Activated naive CD8-positive, alpha-beta T cell treated with anti-CD3 and anti-CD28 coated beads for 36 hours (primary cell): Measurements from ENCODE around the gene HNRNPK. TPM values are rescaled to one million over a fixed set of nuclear protein-coding genes. Genes with fewer than 3 reads are reported as not detected.
A peak's percentile ranks its signal among the peaks of the same experiment; 100 is the strongest.

ENCODE experiments used
- DNase-seq: peaks from one replicate; pipeline ENCODE4 v3.0.0; 2021
- H3K27ac Mint-ChIP-seq: one replicate; pipeline ENCODE4 v1.8.0; 2022; ENCODE audit warnings: mild to moderate bottlenecking, moderate library complexity, mixed read lengths
- H3K27me3 Mint-ChIP-seq: one replicate; pipeline ENCODE4 v1.8.0; 2022; ENCODE audit warnings: mild to moderate bottlenecking, mixed read lengths
- H3K36me3 Mint-ChIP-seq: one replicate; pipeline ENCODE4 v1.8.0; 2021; ENCODE audit warnings: mild to moderate bottlenecking, mixed read lengths
- H3K4me1 Mint-ChIP-seq: one replicate; pipeline ENCODE4 v1.8.0; 2021; ENCODE audit warnings: mixed read lengths
- H3K4me3 Mint-ChIP-seq: one replicate; pipeline ENCODE4 v1.8.0; 2022; ENCODE audit warnings: mild to moderate bottlenecking, moderate library complexity, mixed read lengths
- H3K9me3 Mint-ChIP-seq: one replicate; pipeline ENCODE4 v1.8.0; 2022; ENCODE audit warnings: mixed read lengths
- total RNA-seq, 2 experiments: library from RNA; stranded (reverse); gene quantifications; one replicate each; pipeline ENCODE4 v1.2.3, GENCODE V29; 2021

The HNRNPK gene
- total RNA-seq = 100 to 1,000 TPM; 874 to 924 TPM

- H3K4me1 Mint-ChIP-seq = peaks cover 43% of the 10 kb centered on the region
Observed at GRCh38 chr9:83979812-83980394, at the start of gene HNRNPK. Gene HNRNPK, minus strand, starts transcription at chr9:83980215. Its CDS starts 1,963 bp downstream, at chr9:83978252.

GRCh38 chr9:84027201-84027600 lies 47.2 kb upstream of the HNRNPK start:
- H3K27me3 Mint-ChIP-seq = peaks cover 5% of the 10 kb centered on the region
- H3K27ac Mint-ChIP-seq = no peak overlapping the region
- DNase-seq = no peak
- H3K4me3 Mint-ChIP-seq = no peak overlapping the region
- H3K9me3 Mint-ChIP-seq = no peaks in the 10 kb centered on the region
- H3K36me3 Mint-ChIP-seq = no peaks in the 10 kb centered on the region
- H3K4me1 Mint-ChIP-seq = no peaks in the 10 kb centered on the region

More at GRCh38 chr9:83979812-83980394, at the start of gene HNRNPK:
- H3K4me3 Mint-ChIP-seq = peak within 1 kb of the TSS; percentile 100
- H3K27ac Mint-ChIP-seq = peak within 1 kb of the TSS; percentile 99
- H3K9me3 Mint-ChIP-seq = no peaks in the 10 kb centered on the region
- no peaks in the 10 kb centered on the region for H3K27me3 Mint-ChIP-seq
- DNase-seq = peak; percentile 99
- peaks cover 57% of the 10 kb centered on the region for H3K36me3 Mint-ChIP-seq

GRCh38 chr9:84024041-84024575 lies 44.1 kb upstream of the HNRNPK start:
- no peak overlapping the region for H3K4me3 Mint-ChIP-seq
- H3K36me3 Mint-ChIP-seq = no peaks in the 10 kb centered on the region
- H3K27ac Mint-ChIP-seq = no peak overlapping the region
- peaks cover 5% of the 10 kb centered on the region for H3K27me3 Mint-ChIP-seq
- no peaks in the 10 kb centered on the region for H3K4me1 Mint-ChIP-seq
- no peaks in the 10 kb centered on the region for H3K9me3 Mint-ChIP-seq
- DNase-seq = no peak

DNA sequence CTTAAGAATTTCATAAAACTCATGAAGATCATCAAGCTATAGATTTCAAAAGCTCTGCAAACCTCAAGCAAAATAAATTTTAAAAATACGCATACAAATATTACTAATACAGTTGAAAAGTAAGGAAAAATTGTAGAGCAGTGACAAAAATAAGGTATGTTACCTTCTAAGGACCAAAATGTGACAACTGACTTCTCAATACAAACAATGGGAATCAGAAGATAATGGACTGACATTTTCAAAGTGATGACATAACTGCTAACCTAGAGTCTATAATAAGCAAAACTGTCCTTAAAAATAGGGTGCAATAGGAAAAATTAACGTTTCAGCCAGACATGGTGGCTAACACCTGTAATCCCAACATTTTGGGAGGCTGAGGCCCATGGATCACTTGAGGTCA lies 27.6 kb upstream of the HNRNPK start:
- no peak overlapping the region for H3K27ac Mint-ChIP-seq
- no peaks in the 10 kb centered on the region for H3K9me3 Mint-ChIP-seq
- no peaks in the 10 kb centered on the region for H3K27me3 Mint-ChIP-seq
- DNase-seq = no peak
- no peaks in the 10 kb centered on the region for H3K4me1 Mint-ChIP-seq
- H3K36me3 Mint-ChIP-seq = peaks cover 17% of the 10 kb centered on the region
- no peak overlapping the region for H3K4me3 Mint-ChIP-seq

DNA sequence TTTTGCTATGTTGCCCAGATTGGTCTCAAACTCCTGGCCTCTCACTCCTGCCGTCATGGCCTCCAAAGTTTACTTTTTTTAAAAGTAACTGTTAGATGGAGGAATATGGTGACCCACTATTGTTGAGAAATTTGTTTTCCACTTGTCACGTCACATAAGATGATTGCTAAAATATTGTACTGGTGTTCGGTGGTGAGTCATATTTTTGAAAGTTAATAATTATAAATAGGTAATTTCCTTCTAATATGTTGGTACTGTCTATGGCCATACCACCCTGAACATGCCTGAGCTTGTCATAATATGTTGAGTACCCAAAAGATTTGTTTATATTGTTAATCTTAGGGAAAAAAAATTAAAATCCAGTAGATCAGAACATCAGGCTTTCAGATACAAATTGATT lies 23.2 kb upstream of the HNRNPK start:
- H3K4me3 Mint-ChIP-seq = no peak overlapping the region
- H3K36me3 Mint-ChIP-seq = peaks cover 28% of the 10 kb centered on the region
- DNase-seq = no peak
- H3K27ac Mint-ChIP-seq = no peak overlapping the region
- no peaks in the 10 kb centered on the region for H3K9me3 Mint-ChIP-seq
- H3K4me1 Mint-ChIP-seq = peaks cover 14% of the 10 kb centered on the region
- H3K27me3 Mint-ChIP-seq = no peaks in the 10 kb centered on the region

DNA sequence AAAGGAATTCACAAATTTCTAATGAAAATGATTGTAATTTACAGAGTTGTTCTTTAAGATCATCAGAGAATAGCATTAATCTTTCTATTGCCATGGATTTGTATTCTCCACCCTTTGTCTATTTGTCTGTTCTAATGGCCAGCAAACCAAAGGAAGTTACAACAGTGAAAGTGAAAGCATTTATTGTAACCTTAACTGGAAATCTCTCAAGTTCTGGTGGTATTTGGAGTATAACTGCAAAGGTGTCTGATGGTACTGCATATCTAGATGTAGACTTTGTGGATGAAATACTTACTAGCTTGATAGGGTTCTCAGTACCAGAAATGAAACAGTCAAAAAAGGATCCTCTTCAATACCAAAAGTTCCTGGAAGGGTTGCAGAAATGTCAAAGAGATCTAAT lies 22.3 kb upstream of the HNRNPK start:
- no peaks in the 10 kb centered on the region for H3K9me3 Mint-ChIP-seq
- DNase-seq = no peak
- H3K4me3 Mint-ChIP-seq = no peak overlapping the region
- peaks cover 14% of the 10 kb centered on the region for H3K4me1 Mint-ChIP-seq
- H3K27ac Mint-ChIP-seq = no peak overlapping the region
- no peaks in the 10 kb centered on the region for H3K27me3 Mint-ChIP-seq
- peaks cover 28% of the 10 kb centered on the region for H3K36me3 Mint-ChIP-seq

DNA sequence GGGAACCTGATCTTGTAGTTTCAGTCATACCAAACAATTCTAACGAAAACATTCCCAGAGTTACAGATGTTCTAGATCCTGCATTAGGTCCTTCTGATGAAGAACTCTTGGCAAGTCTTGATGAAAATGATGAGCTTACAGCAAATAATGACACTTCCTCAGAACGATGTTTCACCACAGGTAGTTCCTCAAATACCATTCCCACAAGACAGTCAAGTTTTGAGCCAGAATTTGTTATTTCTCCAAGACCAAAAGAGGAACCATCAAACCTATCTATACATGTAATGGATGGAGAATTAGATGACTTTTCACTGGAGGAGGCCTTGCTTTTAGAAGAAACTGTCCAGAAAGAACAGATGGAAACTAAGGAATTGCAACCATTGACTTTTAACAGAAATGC lies 21.6 kb upstream of the HNRNPK start:
- Mint-ChIP-seq H3K27ac (no peak overlapping the region), H3K9me3 (no peaks in the 10 kb centered on the region)

GRCh38 chr9:84000186-84000585 lies 20.2 kb upstream of the HNRNPK start:
- H3K4me3 Mint-ChIP-seq = no peak overlapping the region
- DNase-seq = no peak
- peaks cover 20% of the 10 kb centered on the region for H3K4me1 Mint-ChIP-seq
- no peak overlapping the region for H3K27ac Mint-ChIP-seq
- no peaks in the 10 kb centered on the region for H3K27me3 Mint-ChIP-seq
- peaks cover 22% of the 10 kb centered on the region for H3K36me3 Mint-ChIP-seq
- H3K9me3 Mint-ChIP-seq = no peaks in the 10 kb centered on the region

More for the DNA sequence above, 21.6 kb upstream of the HNRNPK start:
- no peak for DNase-seq
- no peaks in the 10 kb centered on the region for H3K27me3 Mint-ChIP-seq
- H3K36me3 Mint-ChIP-seq = peaks cover 26% of the 10 kb centered on the region
- H3K4me3 Mint-ChIP-seq = no peak overlapping the region
- H3K4me1 Mint-ChIP-seq = peaks cover 14% of the 10 kb centered on the region

DNA sequence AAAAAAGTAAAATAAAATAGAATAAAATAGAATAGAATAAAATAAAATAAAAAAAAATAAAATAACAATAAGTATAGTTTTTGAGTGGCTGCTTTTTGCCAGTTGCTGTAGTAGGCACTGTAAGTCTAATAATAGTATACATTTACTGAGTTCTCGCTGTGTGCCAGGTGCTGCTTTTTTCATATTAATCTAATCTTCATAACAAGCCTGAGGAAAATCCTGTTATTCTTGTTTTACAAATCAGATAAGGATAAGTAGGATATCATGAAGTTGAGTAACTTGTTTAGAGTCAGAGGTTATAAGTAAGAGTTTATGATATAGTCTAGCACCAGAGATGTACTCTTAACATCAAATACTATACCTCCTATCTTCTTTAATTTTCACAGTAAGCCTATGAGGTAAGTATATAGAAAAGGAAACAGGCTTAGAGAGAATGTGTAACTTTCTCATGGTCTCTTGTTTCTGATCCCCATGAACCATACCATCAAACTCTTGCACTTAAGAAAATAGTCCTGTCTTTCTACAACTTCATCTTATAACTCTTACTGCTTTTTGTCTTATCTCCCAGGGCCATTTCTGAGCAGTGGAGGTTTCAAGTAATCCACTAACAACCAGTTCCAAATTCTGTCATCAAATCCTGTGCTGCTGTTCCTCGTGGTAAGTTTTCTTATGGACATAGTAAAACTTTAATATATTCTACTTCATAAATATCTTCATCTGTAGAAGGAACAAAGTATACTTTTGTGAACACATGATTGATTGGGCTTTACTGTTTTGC lies 19.3 kb upstream of the HNRNPK start:
- peaks cover 20% of the 10 kb centered on the region for H3K4me1 Mint-ChIP-seq
- H3K36me3 Mint-ChIP-seq = peaks cover 16% of the 10 kb centered on the region
- no peak overlapping the region for H3K4me3 Mint-ChIP-seq
- H3K9me3 Mint-ChIP-seq = no peaks in the 10 kb centered on the region
- DNase-seq = no peak
- no peaks in the 10 kb centered on the region for H3K27me3 Mint-ChIP-seq
- H3K27ac Mint-ChIP-seq = no peak overlapping the region

- no peaks in the 10 kb centered on the region for H3K27me3 Mint-ChIP-seq
- no peak for DNase-seq
- peaks cover 12% of the 10 kb centered on the region for H3K4me1 Mint-ChIP-seq
- H3K27ac Mint-ChIP-seq = no peak overlapping the region
- H3K9me3 Mint-ChIP-seq = no peaks in the 10 kb centered on the region
- no peak overlapping the region for H3K4me3 Mint-ChIP-seq
- peaks cover 7% of the 10 kb centered on the region for H3K36me3 Mint-ChIP-seq
Observed at GRCh38 chr9:83996126-83996525, 16.1 kb upstream of the HNRNPK start.

DNA sequence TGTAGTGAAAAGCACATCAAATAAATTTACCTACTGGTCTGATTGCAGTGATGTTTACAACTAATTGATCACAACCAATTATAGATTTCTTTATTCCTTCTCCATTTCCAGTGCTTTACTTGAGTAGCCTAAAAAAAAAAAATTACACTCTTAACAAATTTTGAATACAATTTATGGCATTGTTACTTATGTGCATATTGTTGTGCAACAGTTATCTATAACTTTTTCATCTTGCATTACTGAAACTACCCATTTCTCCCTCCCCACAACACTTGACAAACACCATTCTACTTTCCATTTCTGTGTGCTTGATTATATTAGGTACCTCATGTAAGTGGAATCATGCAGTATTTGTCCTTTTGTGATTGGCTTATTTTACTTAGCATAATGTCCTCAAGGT lies 12.9 kb upstream of the HNRNPK start:
- H3K4me3 Mint-ChIP-seq = no peak overlapping the region
- H3K27me3 Mint-ChIP-seq = no peaks in the 10 kb centered on the region
- peaks cover 9% of the 10 kb centered on the region for H3K4me1 Mint-ChIP-seq
- H3K9me3 Mint-ChIP-seq = no peaks in the 10 kb centered on the region
- no peak overlapping the region for H3K27ac Mint-ChIP-seq
- no peak for DNase-seq
- H3K36me3 Mint-ChIP-seq = peaks cover 22% of the 10 kb centered on the region

- DNase-seq = no peak
- no peaks in the 10 kb centered on the region for H3K27me3 Mint-ChIP-seq
- peaks cover 25% of the 10 kb centered on the region for H3K36me3 Mint-ChIP-seq
- no peak overlapping the region for H3K27ac Mint-ChIP-seq
- peaks cover 9% of the 10 kb centered on the region for H3K4me1 Mint-ChIP-seq
- H3K9me3 Mint-ChIP-seq = no peaks in the 10 kb centered on the region
- H3K4me3 Mint-ChIP-seq = no peak overlapping the region
Observed at GRCh38 chr9:83992407-83992806, 12.4 kb upstream of the HNRNPK start.

DNA sequence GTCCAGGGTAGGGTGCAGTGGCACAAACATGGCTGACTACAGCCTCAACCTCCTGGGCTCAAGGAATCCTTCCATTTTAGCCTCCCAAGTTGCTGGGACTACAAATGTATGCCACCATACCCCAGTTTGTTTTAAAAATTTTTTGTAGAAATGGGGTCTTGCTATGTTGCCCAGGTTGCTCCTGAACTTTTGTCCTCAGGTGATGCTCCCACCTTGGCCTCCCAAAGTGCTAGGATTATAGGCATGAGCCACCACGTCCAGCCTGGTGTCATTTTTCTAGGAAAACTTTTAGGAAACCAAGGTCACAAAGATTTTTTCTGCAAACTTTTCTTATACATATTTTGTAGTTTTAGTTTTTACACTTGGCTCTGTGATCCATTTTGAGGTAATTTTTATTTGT lies 11.3 kb upstream of the HNRNPK start:
- H3K27me3 Mint-ChIP-seq = no peaks in the 10 kb centered on the region
- H3K4me3 Mint-ChIP-seq = no peak overlapping the region

DNA sequence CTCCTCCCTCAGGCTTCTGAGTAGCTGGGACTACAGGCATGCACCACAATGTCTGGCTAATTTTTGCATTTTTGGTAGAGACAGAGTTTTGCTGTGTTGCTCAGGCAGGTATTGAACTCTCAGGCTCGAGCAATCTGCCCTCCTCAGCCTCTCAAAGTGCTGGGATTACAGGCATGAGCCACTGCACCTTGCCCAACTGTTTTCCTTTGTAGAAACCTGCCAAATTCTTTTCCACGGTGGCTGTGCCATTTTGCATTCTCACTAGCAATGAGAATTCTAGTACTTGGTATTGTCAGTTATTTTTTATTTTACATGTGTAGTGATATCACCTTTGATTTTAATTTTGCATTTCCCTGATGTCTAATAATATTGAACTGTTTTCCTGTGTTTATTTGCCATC lies 8.4 kb upstream of the HNRNPK start:
- Mint-ChIP-seq H3K27me3 (no peaks in the 10 kb centered on the region), H3K9me3 (no peaks in the 10 kb centered on the region), H3K4me3 (no peak overlapping the region), H3K4me1 (peaks cover 15% of the 10 kb centered on the region), H3K27ac (no peak overlapping the region), H3K36me3 (peaks cover 28% of the 10 kb centered on the region)
- DNase-seq = no peak

More for the DNA sequence above, 11.3 kb upstream of the HNRNPK start:
- DNase-seq = no peak
- H3K9me3 Mint-ChIP-seq = no peaks in the 10 kb centered on the region
- no peak overlapping the region for H3K27ac Mint-ChIP-seq
- H3K36me3 Mint-ChIP-seq = peaks cover 30% of the 10 kb centered on the region
- H3K4me1 Mint-ChIP-seq = peaks cover 15% of the 10 kb centered on the region

DNA sequence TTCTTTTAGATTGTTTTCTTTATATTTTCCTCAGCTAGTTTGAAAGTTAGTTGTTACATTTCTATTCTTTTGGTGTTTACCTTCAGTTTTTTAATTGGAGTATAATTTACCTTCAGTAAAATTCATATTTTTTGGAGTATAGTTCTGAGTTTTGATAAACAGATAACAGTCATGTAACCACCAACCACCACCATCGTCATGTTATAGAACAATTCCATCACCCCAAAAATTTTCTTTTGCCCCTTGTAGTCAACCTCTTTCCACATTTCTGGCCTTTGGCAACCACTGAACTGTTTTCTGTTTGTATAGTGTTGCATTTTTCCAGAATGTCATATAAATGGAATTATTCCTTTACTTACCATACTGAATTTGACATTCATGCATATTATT lies 7.4 kb upstream of the HNRNPK start:
- Mint-ChIP-seq H3K4me3 (no peak overlapping the region), H3K9me3 (no peaks in the 10 kb centered on the region), H3K36me3 (peaks cover 32% of the 10 kb centered on the region), H3K27ac (no peak overlapping the region), H3K4me1 (peaks cover 22% of the 10 kb centered on the region), H3K27me3 (no peaks in the 10 kb centered on the region)
- DNase-seq = no peak
